Gastrocnemius medialis (tissue), 4 donors: ENCODE measurements around the gene LTBP4. TPM values are rescaled to one million over a fixed set of nuclear protein-coding genes. Genes with fewer than 3 reads are reported as not detected.

Experiments used
- ATAC-seq, 2 donors: fragments of 150-250 bp; one replicate each; pipeline ENCODE4 v1.9.1; 2016
- DNase-seq, 2 donors: peaks; one replicate each; pipeline ENCODE4 v3.0.0-alpha.2; 2019
- H3K27ac ChIP-seq, 4 donors: fragments of 200-600 bp; sonication (generic); 1 replicate in 1 of 4; 2 replicates in 3 of 4; pipeline ENCODE4 v1.5.1; 2016 to 2018; ENCODE audit warnings: mild to moderate bottlenecking in 2 of 4, moderate library complexity in 1 of 4
- H3K27me3 ChIP-seq, 3 donors: fragments of 200-600 bp; sonication (generic) in 2 of 3; 1 replicate in 1 of 3; 2 replicates in 2 of 3; pipeline versions ENCODE4 v1.5.1 to v1.6.0; 2016 to 2019; ENCODE audit warnings: mild to moderate bottlenecking in 1 of 3, moderate library complexity in 1 of 3
- H3K36me3 ChIP-seq, 2 donors: fragments of 200-600 bp; sonication (generic) in 1 of 2; one replicate each; pipeline ENCODE4 v1.5.1; 2017 to 2018
- H3K4me1 ChIP-seq, 2 donors: fragments of 200-600 bp; sonication (generic) in 1 of 2; one replicate each; pipeline ENCODE4 v1.5.1; 2016 to 2017; ENCODE audit warnings: mild to moderate bottlenecking in 2 of 2
- H3K4me3 ChIP-seq, 4 donors: fragments of 200-600 bp; sonication (generic) in 3 of 4; 1 replicate in 1 of 4; 2 replicates in 3 of 4; pipeline ENCODE4 v1.5.1; 2016 to 2019; ENCODE audit warnings: mild to moderate bottlenecking in 2 of 4
- H3K9me3 ChIP-seq, 3 donors: fragments of 200-600 bp; sonication (generic) in 2 of 3; 1 replicate in 1 of 3; 2 replicates in 2 of 3; pipeline ENCODE4 v1.5.1; 2016 to 2019
- POLR2A ChIP-seq, 2 donors: fragments of 450-650 bp; IDR thresholded peaks; one replicate each; pipeline ENCODE4 v1.6.1; 2017; ENCODE audit warnings: antibody characterized with exemption in 2 of 2, mild to moderate bottlenecking in 2 of 2, moderate library complexity in 2 of 2
- in situ Hi-C, 4 donors: fragments of 200-750 bp; cut with MboI; loops; one replicate each; pipeline versions ENCODE4 v1.15.0 to v1.8.0; 2017; ENCODE audit warnings: low sequenced_read_pairs in 4 of 4
- intact Hi-C: fragments of 100-400 bp; cut with DNase I; formaldehyde crosslinking; loops from one replicate; pipeline ENCODE4 v1.15.1; 2023; ENCODE audit warnings: low total_unique reads
- total RNA-seq, 4 donors: library from RNA; depleted of rRNA; stranded (reverse); fragments of >200 nt; gene quantifications; one replicate each; pipeline versions ENCODE4 v1.1.0 to v1.2.3, GENCODE V29; 2016
- TF ChIP-seq, protein P1 (sequence below), 5 experiments: fragments of 450-650 bp in 3 of 5; fragments of 200-600 bp in 2 of 5; sonication (generic) in 2 of 5; IDR thresholded peaks in 4 of 5; conservative IDR thresholded peaks in 1 of 5; 1 replicate in 4 of 5; 2 replicates in 1 of 5; pipeline ENCODE4 v1.5.1; 2016 to 2019; ENCODE audit warnings: antibody characterized with exemption in 5 of 5, mild to moderate bottlenecking in 3 of 5, moderate library complexity in 3 of 5

Gene LTBP4
- total RNA-seq, 4 donors from 2014 or later, result 34.4 to 46.7 (median 40.5) TPM

- Histone ChIP-seq H3K36me3 (no peaks in the 10 kb centered on the region), H3K27me3 (peaks cover 27 to 28% (median 27%) of the 10 kb centered on the region in 3 donors), H3K9me3 (no peaks in the 10 kb centered on the region), H3K27ac (peak overlapping the region; percentile 68 to 78 (median 76)), H3K4me1 (peaks cover 6 to 7% of the 10 kb centered on the region in 2 donors), H3K4me3 (peak overlapping the region; percentile 32 to 49 (median 39))
- peak in 1 of 2 donors; percentile 27 for TF ChIP-seq POLR2A (IDR thresholded peaks at IDR 0.05)
- TF ChIP-seq, protein P1, sequence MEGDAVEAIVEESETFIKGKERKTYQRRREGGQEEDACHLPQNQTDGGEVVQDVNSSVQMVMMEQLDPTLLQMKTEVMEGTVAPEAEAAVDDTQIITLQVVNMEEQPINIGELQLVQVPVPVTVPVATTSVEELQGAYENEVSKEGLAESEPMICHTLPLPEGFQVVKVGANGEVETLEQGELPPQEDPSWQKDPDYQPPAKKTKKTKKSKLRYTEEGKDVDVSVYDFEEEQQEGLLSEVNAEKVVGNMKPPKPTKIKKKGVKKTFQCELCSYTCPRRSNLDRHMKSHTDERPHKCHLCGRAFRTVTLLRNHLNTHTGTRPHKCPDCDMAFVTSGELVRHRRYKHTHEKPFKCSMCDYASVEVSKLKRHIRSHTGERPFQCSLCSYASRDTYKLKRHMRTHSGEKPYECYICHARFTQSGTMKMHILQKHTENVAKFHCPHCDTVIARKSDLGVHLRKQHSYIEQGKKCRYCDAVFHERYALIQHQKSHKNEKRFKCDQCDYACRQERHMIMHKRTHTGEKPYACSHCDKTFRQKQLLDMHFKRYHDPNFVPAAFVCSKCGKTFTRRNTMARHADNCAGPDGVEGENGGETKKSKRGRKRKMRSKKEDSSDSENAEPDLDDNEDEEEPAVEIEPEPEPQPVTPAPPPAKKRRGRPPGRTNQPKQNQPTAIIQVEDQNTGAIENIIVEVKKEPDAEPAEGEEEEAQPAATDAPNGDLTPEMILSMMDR (IDR thresholded peaks at IDR 0.05 in 4 of 5, conservative IDR thresholded peaks at IDR 0.05 in 1 of 5), result peak in 1 of 5 experiments; percentile 42
- DNase-seq (peak; percentile 99 to 100), ATAC-seq (peak; percentile 94 to 96)
- in situ Hi-C loops, result no loop called here
- intact Hi-C loops, result loop anchor here (2.0 kb wide), 1 partner anchor 32 kb away; no protein-coding TSS in a partner anchor
Observed at GRCh38 chr19:40570313-40571004, 30.7 kb upstream of the LTBP4 start.

DNA sequence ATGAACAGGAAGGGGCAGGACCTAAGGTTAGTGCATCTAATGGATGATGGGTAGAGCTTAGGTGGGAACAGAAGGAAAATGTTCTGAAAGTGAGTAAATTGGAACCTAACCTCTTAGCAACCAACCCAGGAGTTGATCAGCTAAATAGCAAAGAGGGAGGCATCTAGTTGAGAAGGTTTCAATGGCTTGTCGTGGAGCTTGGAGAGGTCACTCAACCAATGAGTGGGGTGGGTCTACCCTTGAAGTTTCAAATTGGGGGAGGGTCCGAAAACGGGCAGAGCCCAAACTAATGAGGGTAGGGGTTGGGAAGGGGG is 30.2 kb upstream of the LTBP4 start:
- Histone ChIP-seq H3K27me3 (peaks cover 22 to 23% (median 22%) of the 10 kb centered on the region in 3 donors), H3K9me3 (no peaks in the 10 kb centered on the region), H3K4me3 (no peak overlapping the region), H3K4me1 (peaks cover 7 to 9% of the 10 kb centered on the region in 2 donors), H3K36me3 (no peaks in the 10 kb centered on the region), H3K27ac (peak overlapping the region; percentile 4 to 78 (median 62))
- no peak for DNase-seq
- no peak for ATAC-seq
- in situ Hi-C loops (no loop called here), intact Hi-C loops (loop anchor here (2.0 kb wide), 1 partner anchor 32 kb away; no protein-coding TSS in a partner anchor)
- no peak for TF ChIP-seq POLR2A (IDR thresholded peaks at IDR 0.05)
- TF ChIP-seq, protein P1 (IDR thresholded peaks at IDR 0.05 in 4 of 5, conservative IDR thresholded peaks at IDR 0.05 in 1 of 5), result no peak

DNA sequence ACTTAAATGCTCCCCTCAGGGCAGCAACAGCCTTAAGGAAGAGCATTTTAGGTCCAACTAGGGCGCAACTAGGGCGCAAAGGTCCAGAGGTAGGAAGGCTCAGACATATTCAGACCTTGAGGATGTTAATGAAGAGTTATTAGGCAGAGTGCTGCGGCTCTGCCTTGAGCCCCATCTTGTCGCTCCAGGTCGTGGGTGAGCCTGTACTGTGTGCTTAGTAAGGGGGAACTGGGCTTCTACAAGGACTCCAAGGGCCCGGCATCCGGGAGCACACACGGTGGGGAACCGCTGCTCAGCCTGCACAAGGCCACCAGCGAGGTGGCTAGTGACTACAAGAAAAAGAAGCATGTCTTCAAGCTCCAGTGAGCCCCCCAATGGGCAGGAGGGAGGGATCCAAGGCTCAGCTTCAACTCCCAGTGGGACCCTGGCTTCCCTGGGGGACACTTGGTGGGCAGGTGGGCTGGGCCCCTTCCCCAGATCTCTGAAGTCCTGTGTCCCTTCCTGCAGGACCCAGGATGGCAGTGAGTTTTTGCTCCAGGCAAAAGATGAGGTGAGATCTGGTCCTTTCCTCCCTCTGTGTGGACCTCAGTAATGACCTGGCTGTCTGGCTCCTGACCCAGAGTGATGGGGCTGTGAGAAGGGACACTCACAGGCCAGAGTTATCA is 29.2 kb upstream of the LTBP4 start:
- peak overlapping the region in 1 of 4 donors; percentile 67 for H3K27ac ChIP-seq
- peaks cover 11% of the 10 kb centered on the region in 2 donors for H3K4me1 ChIP-seq
- no peak for ATAC-seq
- no peak for DNase-seq
- H3K4me3 ChIP-seq, result no peak overlapping the region
- H3K27me3 ChIP-seq, result peaks cover 12 to 13% (median 12%) of the 10 kb centered on the region in 3 donors
- TF ChIP-seq, protein P1 (IDR thresholded peaks at IDR 0.05 in 4 of 5, conservative IDR thresholded peaks at IDR 0.05 in 1 of 5), result no peak
- no peak for TF ChIP-seq POLR2A (IDR thresholded peaks at IDR 0.05)
- intact Hi-C loops, result loop anchor here (2.0 kb wide), 1 partner anchor 31 kb away; no protein-coding TSS in a partner anchor
- H3K36me3 ChIP-seq, result no peaks in the 10 kb centered on the region
- in situ Hi-C loops, result no loop called here
- no peaks in the 10 kb centered on the region for H3K9me3 ChIP-seq

DNA sequence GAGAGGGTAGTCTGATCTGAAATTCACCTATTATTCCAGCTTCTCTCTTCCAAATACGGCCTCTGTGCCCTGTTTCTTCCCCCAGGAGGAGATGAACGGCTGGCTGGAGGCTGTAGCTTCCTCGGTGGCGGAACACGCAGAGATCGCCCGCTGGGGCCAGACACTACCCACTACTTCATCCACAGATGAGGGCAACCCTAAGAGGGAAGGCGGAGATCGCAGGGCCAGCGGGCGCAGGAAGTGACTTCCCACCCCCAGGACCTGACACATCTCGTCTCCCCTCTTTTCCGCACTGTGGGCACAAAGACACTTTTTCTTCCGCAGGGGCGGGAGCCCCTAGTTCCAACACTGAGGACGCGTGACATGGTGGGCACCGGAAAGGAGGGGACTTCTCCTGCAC is 25.8 kb upstream of the LTBP4 start:
- no peak overlapping the region for H3K4me3 ChIP-seq
- peaks cover 0 to 3% of the 10 kb centered on the region in 2 donors for H3K36me3 ChIP-seq
- ATAC-seq (no peak), DNase-seq (no peak)
- no peak overlapping the region for H3K27ac ChIP-seq
- H3K4me1 ChIP-seq, result peaks cover 4 to 13% of the 10 kb centered on the region in 2 donors
- in situ Hi-C loops (no loop called here), intact Hi-C loops (no loop called here)
- H3K9me3 ChIP-seq, result no peaks in the 10 kb centered on the region
- no peak for TF ChIP-seq POLR2A (IDR thresholded peaks at IDR 0.05)
- TF ChIP-seq, protein P1 (IDR thresholded peaks at IDR 0.05 in 4 of 5, conservative IDR thresholded peaks at IDR 0.05 in 1 of 5), result no peak
- H3K27me3 ChIP-seq, result no peaks in the 10 kb centered on the region
